GM12878 (cell line): Measurements from ENCODE around the gene CD38. TPM values are rescaled to one million over a fixed set of nuclear protein-coding genes. Genes with fewer than 3 reads are reported as not detected.

ENCODE experiments used
- BCL11A ChIP-seq: IDR thresholded peaks from 2 replicates; pipeline ENCODE4 v1.6.1; 2011; ENCODE audit warnings: low read depth, low read length
- CBX3 ChIP-seq: fragments of 200-600 bp; sonication (generic); IDR thresholded peaks from 2 replicates; pipeline ENCODE4 v1.6.1; 2016; ENCODE audit warnings: low read depth, borderline replicate concordance
- CHD4 ChIP-seq: fragments of 200-600 bp; sonication (generic); IDR thresholded peaks from 2 replicates; pipeline ENCODE4 v1.6.1; 2016; ENCODE audit warnings: mild to moderate bottlenecking
- DPF2 ChIP-seq: fragments of 450-650 bp; IDR thresholded peaks from 2 replicates; pipeline ENCODE4 v1.6.1; 2017; ENCODE audit warnings: mild to moderate bottlenecking
- EED ChIP-seq: sonication (generic); IDR thresholded peaks from 2 replicates; pipeline ENCODE4 v1.6.1; 2016; ENCODE audit warnings: antibody characterized with exemption, low read depth
- EGR1 ChIP-seq, 2 experiments: IDR thresholded peaks; 1 replicate in 1 of 2; 2 replicates in 1 of 2; pipeline ENCODE4 v1.6.1; 2011 to 2012; ENCODE audit warnings: low read depth in 2 of 2, low read length in 2 of 2, borderline replicate concordance in 1 of 2, mild to moderate bottlenecking in 1 of 2, moderate library complexity in 1 of 2
- ESRRA ChIP-seq: IDR thresholded peaks from 2 replicates; pipeline ENCODE4 v1.6.1; 2012; ENCODE audit warnings: mild to moderate bottlenecking, low read length, improper control_type of control experiment
- FOS ChIP-seq: IDR thresholded peaks from 3 replicates; pipeline ENCODE4 v1.6.1; 2011; ENCODE audit warnings: borderline replicate concordance; ENCODE audit not compliant: insufficient read length; ENCODE audit errors: extremely low read depth
- FOXK2 ChIP-seq: fragments of 450-650 bp; IDR thresholded peaks from 2 replicates; pipeline ENCODE4 v1.6.1; 2017; ENCODE audit warnings: mild to moderate bottlenecking, moderate library complexity
- IRF3 ChIP-seq: fragments of 450-650 bp; IDR thresholded peaks from 2 replicates; pipeline ENCODE4 v1.6.1; 2014; ENCODE audit warnings: mild to moderate bottlenecking
- MTA2 ChIP-seq: fragments of 450-650 bp; IDR thresholded peaks from 2 replicates; pipeline ENCODE4 v1.6.1; 2016; ENCODE audit warnings: low read depth, mild to moderate bottlenecking, moderate library complexity
- NFIC ChIP-seq: IDR thresholded peaks from 2 replicates; pipeline ENCODE4 v1.6.1; 2012; ENCODE audit warnings: low read depth, mild to moderate bottlenecking, inconsistent platforms, low read length, moderate library complexity
- NFYB ChIP-seq: IDR thresholded peaks from 2 replicates; pipeline ENCODE4 v1.6.1; 2011; ENCODE audit warnings: low read depth, mild to moderate bottlenecking, low read length, improper control_type of control experiment, moderate library complexity; ENCODE audit not compliant: insufficient read depth
- NR2F1 ChIP-seq: fragments of 450-650 bp; conservative IDR thresholded peaks from 2 replicates; pipeline ENCODE4 v1.6.1; 2017; ENCODE audit warnings: mild to moderate bottlenecking
- SMAD1 ChIP-seq: fragments of 450-650 bp; IDR thresholded peaks from 2 replicates; pipeline ENCODE4 v1.6.1; 2018; ENCODE audit warnings: mild to moderate bottlenecking, low read depth; ENCODE audit not compliant: partially characterized antibody
- SMARCA5 ChIP-seq: fragments of 450-650 bp; IDR thresholded peaks from 2 replicates; pipeline ENCODE4 v1.6.1; 2017; ENCODE audit warnings: mild to moderate bottlenecking
- SREBF2 ChIP-seq: IDR thresholded peaks from 2 replicates; pipeline ENCODE4 v1.6.1; 2012; ENCODE audit warnings: mild to moderate bottlenecking, low read length
- SRF ChIP-seq, 2 experiments: IDR thresholded peaks; 2 replicates each; pipeline ENCODE4 v1.6.1; 2011; ENCODE audit warnings: low read depth in 2 of 2, low read length in 2 of 2, mild to moderate bottlenecking in 1 of 2, moderate library complexity in 1 of 2
- TCF3 ChIP-seq: IDR thresholded peaks from 2 replicates; pipeline ENCODE4 v1.6.1; 2012; ENCODE audit warnings: low read depth, mild to moderate bottlenecking, low read length, borderline replicate concordance; ENCODE audit not compliant: insufficient read depth
- YBX1 ChIP-seq: fragments of 450-650 bp; IDR thresholded peaks from 2 replicates; pipeline ENCODE4 v1.6.1; 2016; ENCODE audit warnings: antibody characterized with exemption
- ZBED1 ChIP-seq: IDR thresholded peaks from 2 replicates; pipeline ENCODE4 v1.6.1; 2016; ENCODE audit warnings: borderline replicate concordance
- ZZZ3 ChIP-seq: IDR thresholded peaks from 2 replicates; pipeline ENCODE4 v1.6.1; 2011; ENCODE audit warnings: low read depth; ENCODE audit not compliant: control insufficient read depth, insufficient read length
- polyA plus RNA-seq, 11 experiments: library from polyadenylated mRNA; depleted of rRNA in 4 of 11; unstranded in 6 of 11; stranded (reverse) in 5 of 11; fragments of >200 nt; fragmentation: Nextera tagmentation in 4 of 11; fragmentation: Illumina TruSeq in 1 of 11; extraction: Ambion mirVana in 4 of 11; extraction: Trizol in 1 of 11; gene quantifications; 1 replicate in 1 of 11; 2 replicates in 10 of 11; pipeline versions ENCODE4 v1.2.1 to v1.2.3, GENCODE V29; 2011 to 2016; ENCODE audit warnings: inconsistent platforms in 2 of 11, missing spikeins in 2 of 11, low read depth in 1 of 11
- total RNA-seq, 4 experiments: library from RNA; depleted of rRNA in 3 of 4; stranded (reverse); fragments of >200 nt in 3 of 4; fragmentation: Illumina TruSeq in 1 of 4; extraction: Trizol in 1 of 4; gene quantifications; 2 replicates each; pipeline versions ENCODE4 v1.2.1 to v1.2.3, GENCODE V29; 2013 to 2021
- TF ChIP-seq, protein P1 (sequence below): fragments of 450-650 bp; IDR thresholded peaks from 2 replicates; pipeline ENCODE4 v1.6.1; 2017; ENCODE audit warnings: mild to moderate bottlenecking, moderate library complexity
- TF ChIP-seq, protein P2 (sequence below): fragments of 450-650 bp; formaldehyde crosslinking; IDR thresholded peaks from 2 replicates; pipeline ENCODE4 v1.4.0; 2022; ENCODE audit warnings: mild to moderate bottlenecking, moderate library complexity

The CD38 gene
- total and polyA plus RNA-seq, 10 of the 15 experiments (the other 5 are each of a cell fraction or from before 2014, with no cell fraction given) = 3.5 to 39.8 (median 12.7) TPM

DNA sequence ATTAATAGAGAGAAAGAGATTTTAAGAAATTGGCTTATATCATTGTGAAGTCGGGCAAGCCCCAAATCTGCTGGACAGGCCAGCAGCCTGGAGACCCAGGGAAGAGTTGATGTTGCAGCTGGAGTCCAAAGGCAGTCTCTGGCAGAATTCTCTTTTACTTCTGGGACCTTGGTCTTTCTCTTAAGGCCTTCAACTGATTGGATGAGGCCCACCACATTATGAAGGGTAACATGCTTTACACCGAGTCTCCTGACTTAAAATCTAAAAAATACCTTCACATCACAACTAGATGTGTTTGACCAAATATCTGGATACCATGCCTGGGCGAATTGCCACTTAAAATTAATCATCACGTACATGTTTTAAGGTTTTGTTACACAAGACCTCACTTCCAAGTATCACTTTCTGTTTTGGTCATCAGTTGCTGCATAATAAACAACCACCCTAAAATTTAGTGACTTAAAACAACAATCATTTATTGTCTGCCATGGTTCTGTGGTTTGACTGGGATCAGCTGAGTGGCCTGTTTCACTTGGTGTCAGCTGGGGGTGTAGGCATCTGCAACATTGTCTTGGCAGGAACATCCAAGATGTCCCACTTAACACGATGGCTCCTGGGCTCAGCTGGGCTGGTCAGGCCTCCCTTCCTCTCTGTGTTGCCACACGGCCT, 3.4 kb downstream of the CD38 start (continued):
- TF ChIP-seq TCF3 = no peak
- TF ChIP-seq SRF (IDR thresholded peaks at IDR 0.05; ENCODE audit: low read depth in 2 of 2, low read length in 2 of 2) = no peak
- TF ChIP-seq ZBED1 = peak; percentile 48; the same call in 1 of the 2 replicates
- TF ChIP-seq NR2F1 = peak; percentile 70
- peak; percentile 56; the same call in 1 of the 2 replicates for TF ChIP-seq BCL11A
- peak; percentile 83 for TF ChIP-seq DPF2
- peak; percentile 91 for TF ChIP-seq MTA2
- no peak for TF ChIP-seq NFYB
- TF ChIP-seq, protein P1, sequence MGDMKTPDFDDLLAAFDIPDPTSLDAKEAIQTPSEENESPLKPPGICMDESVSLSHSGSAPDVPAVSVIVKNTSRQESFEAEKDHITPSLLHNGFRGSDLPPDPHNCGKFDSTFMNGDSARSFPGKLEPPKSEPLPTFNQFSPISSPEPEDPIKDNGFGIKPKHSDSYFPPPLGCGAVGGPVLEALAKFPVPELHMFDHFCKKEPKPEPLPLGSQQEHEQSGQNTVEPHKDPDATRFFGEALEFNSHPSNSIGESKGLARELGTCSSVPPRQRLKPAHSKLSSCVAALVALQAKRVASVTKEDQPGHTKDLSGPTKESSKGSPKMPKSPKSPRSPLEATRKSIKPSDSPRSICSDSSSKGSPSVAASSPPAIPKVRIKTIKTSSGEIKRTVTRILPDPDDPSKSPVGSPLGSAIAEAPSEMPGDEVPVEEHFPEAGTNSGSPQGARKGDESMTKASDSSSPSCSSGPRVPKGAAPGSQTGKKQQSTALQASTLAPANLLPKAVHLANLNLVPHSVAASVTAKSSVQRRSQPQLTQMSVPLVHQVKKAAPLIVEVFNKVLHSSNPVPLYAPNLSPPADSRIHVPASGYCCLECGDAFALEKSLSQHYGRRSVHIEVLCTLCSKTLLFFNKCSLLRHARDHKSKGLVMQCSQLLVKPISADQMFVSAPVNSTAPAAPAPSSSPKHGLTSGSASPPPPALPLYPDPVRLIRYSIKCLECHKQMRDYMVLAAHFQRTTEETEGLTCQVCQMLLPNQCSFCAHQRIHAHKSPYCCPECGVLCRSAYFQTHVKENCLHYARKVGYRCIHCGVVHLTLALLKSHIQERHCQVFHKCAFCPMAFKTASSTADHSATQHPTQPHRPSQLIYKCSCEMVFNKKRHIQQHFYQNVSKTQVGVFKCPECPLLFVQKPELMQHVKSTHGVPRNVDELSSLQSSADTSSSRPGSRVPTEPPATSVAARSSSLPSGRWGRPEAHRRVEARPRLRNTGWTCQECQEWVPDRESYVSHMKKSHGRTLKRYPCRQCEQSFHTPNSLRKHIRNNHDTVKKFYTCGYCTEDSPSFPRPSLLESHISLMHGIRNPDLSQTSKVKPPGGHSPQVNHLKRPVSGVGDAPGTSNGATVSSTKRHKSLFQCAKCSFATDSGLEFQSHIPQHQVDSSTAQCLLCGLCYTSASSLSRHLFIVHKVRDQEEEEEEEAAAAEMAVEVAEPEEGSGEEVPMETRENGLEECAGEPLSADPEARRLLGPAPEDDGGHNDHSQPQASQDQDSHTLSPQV = no peak
- TF ChIP-seq IRF3 = no peak
- TF ChIP-seq ESRRA = no peak
- no peak for TF ChIP-seq FOS
- TF ChIP-seq YBX1 = no peak
- TF ChIP-seq, protein P2, sequence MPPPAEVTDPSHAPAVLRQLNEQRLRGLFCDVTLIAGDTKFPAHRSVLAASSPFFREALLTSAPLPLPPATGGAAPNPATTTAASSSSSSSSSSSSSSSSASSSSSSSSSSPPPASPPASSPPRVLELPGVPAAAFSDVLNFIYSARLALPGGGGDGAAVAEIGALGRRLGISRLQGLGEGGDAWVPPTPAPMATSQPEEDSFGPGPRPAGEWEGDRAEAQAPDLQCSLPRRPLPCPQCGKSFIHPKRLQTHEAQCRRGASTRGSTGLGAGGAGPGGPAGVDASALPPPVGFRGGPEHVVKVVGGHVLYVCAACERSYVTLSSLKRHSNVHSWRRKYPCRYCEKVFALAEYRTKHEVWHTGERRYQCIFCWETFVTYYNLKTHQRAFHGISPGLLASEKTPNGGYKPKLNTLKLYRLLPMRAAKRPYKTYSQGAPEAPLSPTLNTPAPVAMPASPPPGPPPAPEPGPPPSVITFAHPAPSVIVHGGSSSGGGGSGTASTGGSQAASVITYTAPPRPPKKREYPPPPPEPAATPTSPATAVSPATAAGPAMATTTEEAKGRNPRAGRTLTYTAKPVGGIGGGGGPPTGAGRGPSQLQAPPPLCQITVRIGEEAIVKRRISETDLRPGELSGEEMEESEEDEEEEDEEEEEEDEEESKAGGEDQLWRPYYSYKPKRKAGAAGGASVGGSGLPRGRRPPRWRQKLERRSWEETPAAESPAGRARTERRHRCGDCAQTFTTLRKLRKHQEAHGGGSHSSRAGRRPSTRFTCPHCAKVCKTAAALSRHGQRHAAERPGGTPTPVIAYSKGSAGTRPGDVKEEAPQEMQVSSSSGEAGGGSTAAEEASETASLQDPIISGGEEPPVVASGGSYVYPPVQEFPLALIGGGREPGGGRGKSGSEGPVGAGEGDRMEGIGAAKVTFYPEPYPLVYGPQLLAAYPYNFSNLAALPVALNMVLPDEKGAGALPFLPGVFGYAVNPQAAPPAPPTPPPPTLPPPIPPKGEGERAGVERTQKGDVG (CRISPR knock-in tag) = no peak
- no peak for TF ChIP-seq SREBF2
- no peak for TF ChIP-seq CBX3
- 0 out of 3 replicates have a peak, but pooled peaks of 1 of the 2 experiments have one; percentile 8 for TF ChIP-seq EGR1 (IDR thresholded peaks at IDR 0.05; ENCODE audit: borderline replicate concordance in 1 of 2, low read depth in 2 of 2, low read length in 2 of 2)
- TF ChIP-seq CHD4 = no peak
- TF ChIP-seq SMARCA5 = peak; percentile 34; the same call in 1 of the 2 replicates
- no peak for TF ChIP-seq ZZZ3
- TF ChIP-seq FOXK2 = peak; percentile 72; the same call in 1 of the 2 replicates
- no peak for TF ChIP-seq SMAD1
- peak; percentile 79 for TF ChIP-seq NFIC
- peak; percentile 79; the same call in 1 of the 2 replicates for TF ChIP-seq EED
